HepG2 (cell line): ENCODE data around the gene RNF213. TPM values are rescaled to one million over a fixed set of nuclear protein-coding genes. Genes with fewer than 3 reads are reported as not detected.

ENCODE experiments used
- ATAC-seq: fragments of 200-7000 bp; cut with Tn5 transposase; 3 replicates; pipeline ENCODE4 v1.9.1; 2020; ENCODE audit warnings: mild to moderate bottlenecking, moderate library complexity
- BruUV-seq: library from RNA; stranded (reverse); fragments of 400-500 nt; replicated peaks from 2 replicates; lab custom pipeline; 2021; lab: Mats Ljungman, UMichigan
- CTCF ChIA-PET: fragments of 300-600 bp; formaldehyde crosslinking; extraction: SDS; loops from one replicate; lab custom pipeline; 2021; ENCODE audit warnings: low total read pairs, inconsistent platforms, low intra/inter-chr PET ratio; lab: Yijun Ruan, JAX
- POLR2A ChIA-PET: fragments of 350-600 bp; sonication (Branson Sonifier 250); formaldehyde crosslinking; loops from one replicate; lab custom pipeline; 2020; ENCODE audit warnings: antibody characterized with exemption, inconsistent platforms; lab: Yijun Ruan, JAX
- DNase-seq: peaks from one replicate; pipeline ENCODE4 v3.0.0-alpha.2; 2015; ENCODE audit warnings: low spot score
- FAIRE-seq: peaks from 3 replicates; lab custom pipeline; 2011; peaks lifted over from hg19 to GRCh38; lab: Jason Lieb, UNC
- H2AFZ ChIP-seq: one replicate; pipeline ENCODE4 v1.6.1; 2011; ENCODE audit warnings: low read length, inconsistent platforms
- H3K27ac ChIP-seq: fragments of 300-600 bp; 3 replicates; pipeline ENCODE4 v1.8.0; 2011; ENCODE audit warnings: mixed run types, mild to moderate bottlenecking, mixed read lengths, low read length, inconsistent platforms; ENCODE audit not compliant: insufficient read depth; ENCODE audit errors: extremely low read length
- H3K27me3 ChIP-seq, 2 experiments: fragments of 200-600 bp in 1 of 2; 2 replicates in 1 of 2; 3 replicates in 1 of 2; pipeline versions ENCODE4 v1.6.0 to v1.8.0; 2011; ENCODE audit warnings: low read length in 2 of 2, mild to moderate bottlenecking in 2 of 2, moderate library complexity in 2 of 2, inconsistent platforms in 1 of 2; ENCODE audit not compliant: insufficient read depth in 2 of 2, control insufficient read depth in 1 of 2
- H3K36me3 ChIP-seq, 2 experiments: fragments of 200-600 bp in 1 of 2; replicated peaks in 1 of 2; 2 replicates in 1 of 2; 3 replicates in 1 of 2; pipeline versions ENCODE4 v1.5.1 to v1.8.0; 2011; ENCODE audit warnings: low read length in 2 of 2, inconsistent platforms in 1 of 2; ENCODE audit not compliant: insufficient read depth in 2 of 2, control insufficient read depth in 1 of 2
- H3K4me1 ChIP-seq: 2 replicates; pipeline ENCODE4 v1.5.1; 2012; ENCODE audit warnings: low read length, inconsistent platforms; ENCODE audit not compliant: insufficient read depth
- H3K4me2 ChIP-seq: 2 replicates; pipeline ENCODE4 v1.6.0; 2011; ENCODE audit warnings: low read depth, low read length, inconsistent platforms
- H3K4me3 ChIP-seq, 3 experiments: fragments of 200-600 bp in 1 of 3; sonication (generic), shearing (Covaris generic) in 1 of 3; replicated peaks in 1 of 3; 2 replicates each; pipeline ENCODE4 v1.5.1; 2011 to 2016; ENCODE audit warnings: low read length in 3 of 3, inconsistent platforms in 2 of 3, low read depth in 2 of 3, mild to moderate bottlenecking in 2 of 3, control low read depth in 1 of 3, mixed read lengths in 1 of 3; ENCODE audit not compliant: insufficient read depth in 1 of 3
- H3K79me2 ChIP-seq: one replicate; pipeline ENCODE4 v1.6.1; 2011; ENCODE audit warnings: low read length, inconsistent platforms; ENCODE audit not compliant: insufficient read depth
- H3K9ac ChIP-seq: 2 replicates; pipeline ENCODE4 v1.6.0; 2011; ENCODE audit warnings: mild to moderate bottlenecking, low read depth, low read length, inconsistent platforms; ENCODE audit not compliant: insufficient read depth
- H3K9me3 ChIP-seq: 2 replicates; pipeline ENCODE4 v1.5.1; 2012; ENCODE audit warnings: mild to moderate bottlenecking, low read length
- H4K20me1 ChIP-seq: 2 replicates; pipeline ENCODE4 v1.6.0; 2011; ENCODE audit warnings: inconsistent platforms, mild to moderate bottlenecking, low read length, moderate library complexity; ENCODE audit not compliant: insufficient read depth
- DPF2 ChIP-seq: sonication (generic); formaldehyde crosslinking; IDR thresholded peaks from 2 replicates; pipeline ENCODE4 v1.4.0; 2020; ENCODE audit warnings: mild to moderate bottlenecking, low read depth, missing genetic modification reagents, borderline replicate concordance
- RAD51 ChIP-seq: fragments of 450-650 bp; IDR thresholded peaks from 2 replicates; pipeline ENCODE4 v1.6.1; 2016; ENCODE audit warnings: borderline replicate concordance
- RFXANK ChIP-seq: IDR thresholded peaks from 2 replicates; pipeline ENCODE4 v1.6.1; 2016
- RFXAP ChIP-seq: sonication (generic); formaldehyde crosslinking; IDR thresholded peaks from 2 replicates; pipeline ENCODE4 v1.4.0; 2020; ENCODE audit warnings: missing genetic modification reagents, borderline replicate concordance
- ZNF296 ChIP-seq: sonication (generic); formaldehyde crosslinking; conservative IDR thresholded peaks from 2 replicates; pipeline ENCODE4 v1.5.0; 2020; ENCODE audit warnings: mild to moderate bottlenecking, missing genetic modification reagents
- ZNF562 ChIP-seq: sonication (generic); formaldehyde crosslinking; IDR thresholded peaks from 2 replicates; pipeline ENCODE4 v1.8.0; 2022; ENCODE audit warnings: missing genetic modification reagents, borderline replicate concordance
- ZSCAN25 ChIP-seq: sonication (generic); formaldehyde crosslinking; IDR thresholded peaks from 2 replicates; pipeline ENCODE4 v1.8.0; 2022; ENCODE audit warnings: mild to moderate bottlenecking, missing genetic modification reagents
- WGBS: methylation state at CpG from one replicate; pipeline ENCODE4 v1.1.6; 2017; ENCODE audit warnings: low lambda C conversion rate; 5-methylcytosine and 5-hydroxymethylcytosine counted together
- in situ Hi-C: cut with HindIII; loops from 2 replicates; pipeline ENCODE4 v1.10.0; 2017; ENCODE audit warnings: low pct_unique_long_range_greater_than_20kb; ENCODE audit not compliant: extremely low pct_ligation_motif_present
- intact Hi-C: fragments of 100-400 bp; cut with micrococcal nuclease; formaldehyde crosslinking; loops from one replicate; pipeline ENCODE4 v1.10.0; 2022; ENCODE audit not compliant: unreplicated experiment
- polyA plus RNA-seq, 8 experiments: library from polyadenylated mRNA; depleted of rRNA in 3 of 8; stranded (reverse) in 7 of 8; unstranded in 1 of 8; fragments of >200 nt; fragmentation: Illumina TruSeq in 4 of 8; extraction: Trizol in 4 of 8; gene quantifications; 2 replicates each; pipeline versions ENCODE4 v1.2.1 to v1.2.3, GENCODE V29; 2011 to 2016; ENCODE audit warnings: low read depth in 4 of 8, missing spikeins in 1 of 8, mixed read lengths in 1 of 8; ENCODE audit not compliant: insufficient read depth in 1 of 8
- total RNA-seq, 5 experiments: library from RNA; depleted of rRNA; stranded (reverse); fragments of >200 nt; fragmentation: Illumina TruSeq; extraction: Trizol; gene quantifications; 2 replicates each; pipeline ENCODE4 v1.2.3, GENCODE V29; 2016; ENCODE audit warnings: low read depth in 1 of 5
- TF ChIP-seq, protein P1 (sequence below): IDR thresholded peaks from 2 replicates; pipeline ENCODE4 v1.6.1; 2016; ENCODE audit warnings: low read depth
- TF ChIP-seq, protein P2 (sequence below): sonication (generic); formaldehyde crosslinking; IDR thresholded peaks from 2 replicates; pipeline ENCODE4 v1.8.0; 2022; ENCODE audit warnings: missing genetic modification reagents, mild to moderate bottlenecking, moderate library complexity, borderline replicate concordance

The RNF213 gene
- total and polyA plus RNA-seq, 2 of the 13 experiments (the other 11 are each of a cell fraction or from before 2014, with no cell fraction given): 38.6 to 38.7 TPM

DNA sequence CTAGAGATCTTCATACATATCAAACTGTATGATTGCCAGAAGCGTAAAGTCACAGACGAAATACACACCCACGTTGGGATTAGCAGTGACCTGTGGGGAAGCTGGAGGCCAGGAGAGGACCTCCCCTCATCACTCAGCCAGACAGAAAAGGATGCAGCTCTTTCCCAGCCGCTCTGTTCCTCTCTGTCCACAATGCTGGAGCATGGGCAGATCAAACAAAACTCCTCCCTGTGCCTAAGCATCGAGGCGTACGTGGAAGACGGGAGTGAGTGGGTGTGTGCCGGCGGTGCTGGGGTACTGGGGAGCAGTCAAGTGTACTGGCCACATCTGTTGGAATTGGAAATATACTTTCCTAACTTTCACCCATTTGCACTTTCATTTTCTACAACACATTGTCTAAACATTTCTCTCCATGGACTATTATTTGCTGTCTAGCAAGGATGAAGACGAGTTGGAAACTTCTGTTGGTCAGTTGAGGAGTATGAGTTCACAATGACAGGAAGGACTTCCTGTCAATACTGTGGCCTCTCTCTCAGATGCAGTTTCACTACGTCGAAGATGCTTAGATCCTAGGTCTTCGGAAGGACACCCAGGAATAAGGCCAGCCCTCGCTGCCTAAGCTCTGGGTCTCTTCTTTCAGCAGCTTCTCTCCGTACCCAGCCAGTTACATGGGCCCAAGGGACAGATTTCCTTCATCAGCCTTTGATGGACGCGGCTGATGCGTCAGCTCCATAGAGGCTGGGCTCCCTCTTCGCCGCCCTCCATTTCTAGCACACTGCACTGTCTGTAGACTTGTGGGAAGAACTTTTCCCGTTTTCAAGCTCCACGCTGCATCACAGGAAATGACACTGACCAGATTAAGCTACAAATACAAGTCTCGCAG, 123.7 kb downstream of the RNF213 start (continued):
- TF ChIP-seq, protein P1, sequence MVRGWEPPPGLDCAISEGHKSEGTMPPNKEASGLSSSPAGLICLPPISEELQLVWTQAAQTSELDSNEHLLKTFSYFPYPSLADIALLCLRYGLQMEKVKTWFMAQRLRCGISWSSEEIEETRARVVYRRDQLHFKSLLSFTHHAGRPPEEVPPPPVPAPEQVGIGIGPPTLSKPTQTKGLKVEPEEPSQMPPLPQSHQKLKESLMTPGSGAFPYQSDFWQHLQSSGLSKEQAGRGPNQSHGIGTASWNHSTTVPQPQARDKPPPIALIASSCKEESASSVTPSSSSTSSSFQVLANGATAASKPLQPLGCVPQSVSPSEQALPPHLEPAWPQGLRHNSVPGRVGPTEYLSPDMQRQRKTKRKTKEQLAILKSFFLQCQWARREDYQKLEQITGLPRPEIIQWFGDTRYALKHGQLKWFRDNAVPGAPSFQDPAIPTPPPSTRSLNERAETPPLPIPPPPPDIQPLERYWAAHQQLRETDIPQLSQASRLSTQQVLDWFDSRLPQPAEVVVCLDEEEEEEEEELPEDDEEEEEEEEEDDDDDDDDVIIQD (CRISPR knock-in tag): no peak
- TF ChIP-seq RFXANK: no peak
- no peak for TF ChIP-seq RFXAP
- no peak for TF ChIP-seq ZNF296 (CRISPR knock-in tag)
- no peak for TF ChIP-seq RAD51
- TF ChIP-seq, protein P2, sequence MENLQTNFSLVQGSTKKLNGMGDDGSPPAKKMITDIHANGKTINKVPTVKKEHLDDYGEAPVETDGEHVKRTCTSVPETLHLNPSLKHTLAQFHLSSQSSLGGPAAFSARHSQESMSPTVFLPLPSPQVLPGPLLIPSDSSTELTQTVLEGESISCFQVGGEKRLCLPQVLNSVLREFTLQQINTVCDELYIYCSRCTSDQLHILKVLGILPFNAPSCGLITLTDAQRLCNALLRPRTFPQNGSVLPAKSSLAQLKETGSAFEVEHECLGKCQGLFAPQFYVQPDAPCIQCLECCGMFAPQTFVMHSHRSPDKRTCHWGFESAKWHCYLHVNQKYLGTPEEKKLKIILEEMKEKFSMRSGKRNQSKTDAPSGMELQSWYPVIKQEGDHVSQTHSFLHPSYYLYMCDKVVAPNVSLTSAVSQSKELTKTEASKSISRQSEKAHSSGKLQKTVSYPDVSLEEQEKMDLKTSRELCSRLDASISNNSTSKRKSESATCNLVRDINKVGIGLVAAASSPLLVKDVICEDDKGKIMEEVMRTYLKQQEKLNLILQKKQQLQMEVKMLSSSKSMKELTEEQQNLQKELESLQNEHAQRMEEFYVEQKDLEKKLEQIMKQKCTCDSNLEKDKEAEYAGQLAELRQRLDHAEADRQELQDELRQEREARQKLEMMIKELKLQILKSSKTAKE (CRISPR knock-in tag): no peak
- TF ChIP-seq ZNF562 (CRISPR knock-in tag): no peak

DNA sequence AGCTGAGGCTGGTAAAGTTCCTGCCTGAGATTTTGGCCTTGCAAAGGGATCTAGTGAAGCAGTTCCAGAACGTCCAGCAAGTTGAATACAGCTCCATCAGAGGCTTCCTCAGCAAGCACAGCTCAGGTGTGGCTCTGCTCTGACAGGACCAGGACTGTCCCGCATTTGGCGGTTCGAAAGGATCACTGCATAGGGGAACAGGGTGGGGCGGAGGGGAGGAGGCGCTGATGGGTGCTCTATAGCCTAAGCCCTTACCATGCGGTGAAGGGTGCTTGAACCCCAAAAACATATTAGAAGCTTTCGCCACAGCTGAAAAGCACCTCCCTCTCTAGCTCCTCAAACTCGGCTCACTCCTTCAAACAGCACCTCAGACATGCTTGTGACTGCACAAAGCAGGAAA, 124.4 kb downstream of the RNF213 start:
- no peaks in the 10 kb centered on the region for H3K9me3 ChIP-seq
- no peak for DNase-seq
- TF ChIP-seq DPF2 (CRISPR knock-in tag) (no peak), ZSCAN25 (CRISPR knock-in tag) (no peak)
- no peaks in the 10 kb centered on the region; the same call in 1 of the 2 replicates for H4K20me1 ChIP-seq
- in situ Hi-C loops (no loop called here), intact Hi-C loops (no loop called here)
- POLR2A ChIA-PET: no interaction called here
- ATAC-seq: no peak
- H3K9ac ChIP-seq: no peak overlapping the region
- H3K27me3 ChIP-seq: no peaks in the 10 kb centered on the region
- CTCF ChIA-PET: no interaction called here
- H3K4me1 ChIP-seq: no peaks in the 10 kb centered on the region
- H2AFZ ChIP-seq: no peak overlapping the region
- no peak overlapping the region for H3K27ac ChIP-seq
- 97% methylated on average over 9 of the region's 9 CpGs for WGBS
- FAIRE-seq: no peak
- BruUV-seq: no TSS peak
- no peak overlapping the region for H3K4me3 ChIP-seq
- H3K4me2 ChIP-seq: no peak overlapping the region
- H3K36me3 ChIP-seq: peaks cover 50 to 83% of the 10 kb centered on the region in 2 experiments
- H3K79me2 ChIP-seq: no peaks in the 10 kb centered on the region
